ENCODE results near the gene FALEC.

Gene FALEC

GRCh38 chr1:150525348-150525747 lies 9.8 kb downstream of the FALEC start:
- no peak for TF ChIP-seq CTCF (IDR thresholded peaks at IDR 0.05; ENCODE audit: insufficient read depth, low read length, missing control alignments)
- ChIA-PET CTCF (no interaction called here), POLR2A (no interaction called here)
- no peak overlapping the region for H3K4me3 ChIP-seq (ENCODE audit: low read depth, low read length)
- DNase-seq (ENCODE audit: low read depth, low spot score): no peak

- no peak overlapping the region for H3K4me3 ChIP-seq (ENCODE audit: low read depth, low read length)
- CTCF ChIA-PET: interaction anchor here (0.9 to 12.9 kb wide), 6 partner anchors 9 to 247 kb away, joined by 3 to 160 read pairs (median 7); partner anchors contain the start of gene FALEC
- DNase-seq (ENCODE audit: low read depth, low spot score): no peak
- POLR2A ChIA-PET: interaction anchor here (0.7 to 1.2 kb wide), 3 partner anchors 12 to 21 kb away, joined by 3 to 4 read pairs (median 4); partner anchors contain the start of genes ECM1 and FALEC
- TF ChIP-seq CTCF (IDR thresholded peaks at IDR 0.05; ENCODE audit: insufficient read depth, low read length, missing control alignments): no peak
Observed at GRCh38 chr1:150528196-150528595, 12.6 kb downstream of the FALEC start.

- H3K4me3 ChIP-seq (ENCODE audit: low read depth, low read length): no peak overlapping the region
- CTCF ChIA-PET: interaction anchor here (0.9 to 12.9 kb wide), 6 partner anchors 8 to 248 kb away, joined by 3 to 160 read pairs (median 8); partner anchors contain the start of gene FALEC
- DNase-seq (ENCODE audit: low read depth, low spot score): no peak
- TF ChIP-seq CTCF (IDR thresholded peaks at IDR 0.05; ENCODE audit: insufficient read depth, low read length, missing control alignments): no peak
- POLR2A ChIA-PET: interaction anchor here (0.7 to 1.2 kb wide), 3 partner anchors 13 to 19 kb away, joined by 3 to 4 read pairs (median 4); partner anchors contain the start of gene FALEC
Observed at GRCh38 chr1:150529017-150529416, 13.5 kb downstream of the FALEC start.

GRCh38 chr1:150530491-150531159 lies 15.1 kb downstream of the FALEC start:
- ChIA-PET CTCF (interaction anchor here (0.7 to 12.9 kb wide), 12 partner anchors 14 to 91 kb away, joined by 3 to 160 read pairs (median 4); partner anchors contain the start of genes ADAMTSL4, FALEC and TARS2), POLR2A (interaction anchor here (2.7 kb wide), 1 partner anchor 23 kb away, joined by 10 read pairs; the partner anchor contains the start of gene ECM1)
- H3K4me3 ChIP-seq (ENCODE audit: low read depth, low read length): no peak overlapping the region
- no peak for DNase-seq (ENCODE audit: low read depth, low spot score)
- no peak for TF ChIP-seq CTCF (IDR thresholded peaks at IDR 0.05; ENCODE audit: insufficient read depth, low read length, missing control alignments)

- no peak for TF ChIP-seq CTCF (IDR thresholded peaks at IDR 0.05; ENCODE audit: insufficient read depth, low read length, missing control alignments)
- DNase-seq (ENCODE audit: low read depth, low spot score): no peak
- CTCF ChIA-PET: interaction anchor here (0.8 to 12.9 kb wide), 28 partner anchors 9 to 448 kb away, joined by 3 to 160 read pairs (median 4); partner anchors contain the start of genes ADAMTSL4, ECM1, FALEC and TARS2
- POLR2A ChIA-PET: interaction anchor here (1.0 to 2.7 kb wide), 3 partner anchors 16 to 25 kb away, joined by 3 to 10 read pairs (median 3); partner anchors contain the start of genes ADAMTSL4, ECM1 and FALEC
- no peak overlapping the region for H3K4me3 ChIP-seq (ENCODE audit: low read depth, low read length)
Observed at GRCh38 chr1:150532860-150533259, 17.3 kb downstream of the FALEC start.

GRCh38 chr1:150534002-150534401 lies 18.4 kb downstream of the FALEC start:
- no peak overlapping the region for H3K4me3 ChIP-seq (ENCODE audit: low read depth, low read length)
- DNase-seq (ENCODE audit: low read depth, low spot score): no peak
- ChIA-PET CTCF (interaction anchor here (0.8 to 12.9 kb wide), 9 partner anchors 15 to 275 kb away, joined by 3 to 160 read pairs (median 15); partner anchors contain the start of genes ADAMTSL4, FALEC and TARS2), POLR2A (interaction anchor here (0.7 kb wide), 1 partner anchor 348 kb away, joined by 3 read pairs; no protein-coding TSS in a partner anchor)
- no peak for TF ChIP-seq CTCF (IDR thresholded peaks at IDR 0.05; ENCODE audit: insufficient read depth, low read length, missing control alignments)
